ENCODE results near the gene AMDHD2. TPM values are rescaled to one million over a fixed set of nuclear protein-coding genes. Genes with fewer than 3 reads are reported as not detected.
"Not testable (repeated sequence)": the region's sequence is repeated elsewhere in the genome, so short reads cannot be mapped to it uniquely, and the experiment has no call there.

Gene AMDHD2
- total RNA-seq, 1 experiment from 2014 or later = 50.3 TPM

GRCh38 chr16:2533912-2534311 is 13.7 kb downstream of the AMDHD2 start:
- DNase-seq (no peak), ATAC-seq (no peak)
- Histone ChIP-seq H3F3A (ENCODE audit: low read length, unreplicated experiment) (no peaks in the 10 kb centered on the region), H3K4me3 (ENCODE audit: low read length) (no peak overlapping the region), H3K79me2 (ENCODE audit: low read length) (peaks cover 5% of the 10 kb centered on the region), H3K36me3 (ENCODE audit: low read depth, low read length) (no peaks in the 10 kb centered on the region), H3K27me3 (ENCODE audit: low read length) (no peaks in the 10 kb centered on the region), H3K9ac (ENCODE audit: low read length) (no peak overlapping the region), H3K4me1 (ENCODE audit: insufficient read depth, low read length) (peaks cover 9% of the 10 kb centered on the region; the same call in 1 of the 2 replicates), H4K20me1 (ENCODE audit: low read length) (no peaks in the 10 kb centered on the region), H3K27ac (ENCODE audit: low read length) (no peak overlapping the region), H3K4me2 (ENCODE audit: low read length) (no peak overlapping the region), H2AFZ (ENCODE audit: low read length) (no peak overlapping the region), H3K9me2 (replicated peaks; ENCODE audit: low read length) (no peaks in the 10 kb centered on the region), H3K9me3 (ENCODE audit: low read length) (no peaks in the 10 kb centered on the region)
- no TSS peak for BruUV-seq (replicated peaks)
- TF ChIP-seq CTCF (conservative IDR thresholded peaks at IDR 0.05; ENCODE audit: low read depth, low read length) = no peak
- TF ChIP-seq EZH2phosphoT487 (IDR thresholded peaks at IDR 0.05; ENCODE audit: borderline replicate concordance, low read length) = no peak
- no peak for TF ChIP-seq EZH2 (IDR thresholded peaks at IDR 0.05; ENCODE audit: low read length, unreplicated experiment)
- intact Hi-C loops (cut with micrococcal nuclease) = no loop called here
- CTCF ChIA-PET = no interaction called here
- POLR2A ChIA-PET (ENCODE audit: unreplicated experiment) = no interaction called here

GRCh38 chr16:2534335-2534734 is 14.2 kb downstream of the AMDHD2 start:
- H3K27ac ChIP-seq (ENCODE audit: low read length); DNase-seq; H2AFZ ChIP-seq (ENCODE audit: low read length); H3K79me2 ChIP-seq (ENCODE audit: low read length); POLR2A ChIA-PET (ENCODE audit: unreplicated experiment); H3K27me3 ChIP-seq (ENCODE audit: low read length); CTCF ChIA-PET; H3K4me1 ChIP-seq (ENCODE audit: insufficient read depth, low read length); BruUV-seq (replicated peaks); H3K4me2 ChIP-seq (ENCODE audit: low read length); H4K20me1 ChIP-seq (ENCODE audit: low read length); H3K36me3 ChIP-seq (ENCODE audit: low read depth, low read length); ATAC-seq; H3K4me3 ChIP-seq (ENCODE audit: low read length); H3K9me3 ChIP-seq (ENCODE audit: low read length); intact Hi-C loops (cut with micrococcal nuclease); H3F3A ChIP-seq (ENCODE audit: low read length, unreplicated experiment); H3K9me2 ChIP-seq (replicated peaks; ENCODE audit: low read length); H3K9ac ChIP-seq (ENCODE audit: low read length): not testable (repeated sequence)

- Histone ChIP-seq H3K4me1 (ENCODE audit: insufficient read depth, low read length) (peaks cover 9% of the 10 kb centered on the region; the same call in 1 of the 2 replicates), H3K4me3 (ENCODE audit: low read length) (no peak overlapping the region), H4K20me1 (ENCODE audit: low read length) (no peaks in the 10 kb centered on the region), H3K9ac (ENCODE audit: low read length) (no peak overlapping the region), H2AFZ (ENCODE audit: low read length) (no peak overlapping the region), H3F3A (ENCODE audit: low read length, unreplicated experiment) (no peaks in the 10 kb centered on the region), H3K36me3 (ENCODE audit: low read depth, low read length) (no peaks in the 10 kb centered on the region), H3K4me2 (ENCODE audit: low read length) (no peak overlapping the region), H3K27me3 (ENCODE audit: low read length) (no peaks in the 10 kb centered on the region), H3K27ac (ENCODE audit: low read length) (no peak overlapping the region), H3K79me2 (ENCODE audit: low read length) (peaks cover 22% of the 10 kb centered on the region), H3K9me2 (replicated peaks; ENCODE audit: low read length) (no peaks in the 10 kb centered on the region), H3K9me3 (ENCODE audit: low read length) (no peaks in the 10 kb centered on the region)
- ChIA-PET CTCF (no interaction called here), POLR2A (ENCODE audit: unreplicated experiment) (no interaction called here)
- intact Hi-C loops (cut with micrococcal nuclease) = no loop called here
- ATAC-seq = no peak
- no peak for TF ChIP-seq CTCF (conservative IDR thresholded peaks at IDR 0.05; ENCODE audit: low read depth, low read length)
- TF ChIP-seq EZH2 (IDR thresholded peaks at IDR 0.05; ENCODE audit: low read length, unreplicated experiment) = no peak
- no peak for TF ChIP-seq EZH2phosphoT487 (IDR thresholded peaks at IDR 0.05; ENCODE audit: borderline replicate concordance, low read length)
- no TSS peak for BruUV-seq (replicated peaks)
- DNase-seq = no peak
Observed at GRCh38 chr16:2535625-2536013, 15.4 kb downstream of the AMDHD2 start.

All from PC-3 (cell line).